Transverse colon (tissue), 4 donors: ENCODE measurements around the gene TRMT2A. TPM values are rescaled to one million over a fixed set of nuclear protein-coding genes. Genes with fewer than 3 reads are reported as not detected.

Source experiments
- DNase-seq: peaks from one replicate; pipeline ENCODE4 v3.0.0-alpha.2; 2019
- H3K27ac ChIP-seq, 4 donors: fragments of 200-600 bp; sonication (generic); 2 replicates each; pipeline ENCODE4 v1.5.1; 2016 to 2018; ENCODE audit warnings: inconsistent platforms in 4 of 4
- H3K27me3 ChIP-seq: fragments of 200-600 bp; sonication (generic); 2 replicates; pipeline ENCODE4 v1.5.1; 2017; ENCODE audit warnings: inconsistent platforms
- H3K36me3 ChIP-seq, 4 donors: fragments of 200-600 bp; sonication (generic); 2 replicates each; pipeline ENCODE4 v1.5.1; 2017 to 2019; ENCODE audit warnings: inconsistent platforms in 4 of 4
- H3K4me1 ChIP-seq, 4 donors: fragments of 200-600 bp; sonication (generic); 2 replicates each; pipeline ENCODE4 v1.5.1; 2017 to 2020; ENCODE audit warnings: inconsistent platforms in 4 of 4
- H3K4me3 ChIP-seq, 4 donors: fragments of 200-600 bp; sonication (generic); 1 replicate in 1 of 4; 2 replicates in 3 of 4; pipeline versions ENCODE4 v1.5.1 to v1.6.1; 2017 to 2019; ENCODE audit warnings: inconsistent platforms in 4 of 4
- H3K9me3 ChIP-seq, 2 donors: fragments of 200-600 bp; sonication (generic); 2 replicates each; pipeline ENCODE4 v1.5.1; 2017 to 2019; ENCODE audit warnings: inconsistent platforms in 2 of 2
- CTCF ChIP-seq, 5 experiments: fragments of 200-600 bp in 3 of 5; fragments of 450-650 bp in 2 of 5; sonication (generic) in 3 of 5; IDR thresholded peaks; 1 replicate in 2 of 5; 2 replicates in 3 of 5; pipeline ENCODE4 v1.5.1; 2016 to 2017; ENCODE audit warnings: antibody characterized with exemption in 5 of 5, inconsistent platforms in 3 of 5, mild to moderate bottlenecking in 2 of 5, moderate library complexity in 1 of 5
- EP300 ChIP-seq: sonication (generic); formaldehyde crosslinking; IDR thresholded peaks from one replicate; pipeline ENCODE4 v1.6.1; 2017; ENCODE audit warnings: antibody characterized with exemption, low read depth
- POLR2A ChIP-seq: fragments of 450-650 bp; IDR thresholded peaks from one replicate; pipeline ENCODE4 v1.6.1; 2016; ENCODE audit warnings: antibody characterized with exemption, mild to moderate bottlenecking, moderate library complexity
- POLR2AphosphoS5 ChIP-seq, 3 donors: sonication (generic); formaldehyde crosslinking; IDR thresholded peaks; one replicate each; pipeline ENCODE4 v1.6.1; 2016; ENCODE audit warnings: antibody characterized with exemption in 3 of 3
- WGBS, 2 donors: methylation state at CpG; one replicate each; pipeline ENCODE4 v1.1.5; 2018; ENCODE audit warnings: low coverage in 1 of 2; 5-methylcytosine and 5-hydroxymethylcytosine counted together
- in situ Hi-C, 4 donors: fragments of 200-750 bp; cut with MboI; loops; one replicate each; pipeline versions ENCODE4 v1.15.0 to v1.15.1; 2017; ENCODE audit warnings: low sequenced_read_pairs in 3 of 4, low pct_ligation_motif_present in 1 of 4, low pct_unique_long_range_greater_than_20kb in 1 of 4
- intact Hi-C: fragments of 100-400 bp; cut with DNase I; formaldehyde crosslinking; loops from one replicate; pipeline ENCODE4 v1.15.1; 2023; ENCODE audit warnings: low total_unique reads
- total RNA-seq, 4 donors: library from RNA; depleted of rRNA; stranded (reverse); fragments of >200 nt; gene quantifications; one replicate each; pipeline ENCODE4 v1.1.0, GENCODE V29; 2016

The TRMT2A gene
- total RNA-seq, 4 donors from 2014 or later: 38.6 to 77.4 (median 46.5) TPM

DNA sequence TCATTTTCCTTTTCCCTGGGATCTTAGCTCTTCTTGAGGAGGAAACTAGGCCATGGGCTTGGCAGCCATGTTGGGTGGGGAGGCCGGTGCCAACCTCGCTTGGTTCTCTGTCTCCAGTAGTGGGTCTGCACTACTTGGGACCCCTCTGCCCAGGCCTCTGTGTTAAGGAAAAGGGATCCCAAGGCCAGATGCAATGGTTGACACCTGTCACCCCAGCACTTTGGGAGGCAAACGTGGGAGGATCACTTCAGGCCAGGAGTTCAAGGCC is 12.7 kb upstream of the TRMT2A start:
- TF ChIP-seq EP300 (no peak), CTCF (IDR thresholded peaks at IDR 0.05) (no peak), POLR2AphosphoS5 (IDR thresholded peaks at IDR 0.05) (no peak), POLR2A (no peak)
- H3K27ac ChIP-seq: no peak overlapping the region
- intact Hi-C loops (loop anchor here (10.0 kb wide), 1 partner anchor 155 kb away; no protein-coding TSS in a partner anchor), in situ Hi-C loops (no loop called here)
- H3K27me3 ChIP-seq: no peaks in the 10 kb centered on the region
- peaks cover 0 to 5% (median under 1%) of the 10 kb centered on the region in 4 donors for H3K36me3 ChIP-seq
- no peaks in the 10 kb centered on the region for H3K9me3 ChIP-seq
- H3K4me3 ChIP-seq: no peak overlapping the region
- 73% methylated on average over 3 of the region's 3 CpGs; no CpG with 5 or more reads in 1 of the 2 donors for WGBS, 2 donors
- H3K4me1 ChIP-seq: peaks cover 11 to 26% (median 18%) of the 10 kb centered on the region in 4 donors
- no peak for DNase-seq

DNA sequence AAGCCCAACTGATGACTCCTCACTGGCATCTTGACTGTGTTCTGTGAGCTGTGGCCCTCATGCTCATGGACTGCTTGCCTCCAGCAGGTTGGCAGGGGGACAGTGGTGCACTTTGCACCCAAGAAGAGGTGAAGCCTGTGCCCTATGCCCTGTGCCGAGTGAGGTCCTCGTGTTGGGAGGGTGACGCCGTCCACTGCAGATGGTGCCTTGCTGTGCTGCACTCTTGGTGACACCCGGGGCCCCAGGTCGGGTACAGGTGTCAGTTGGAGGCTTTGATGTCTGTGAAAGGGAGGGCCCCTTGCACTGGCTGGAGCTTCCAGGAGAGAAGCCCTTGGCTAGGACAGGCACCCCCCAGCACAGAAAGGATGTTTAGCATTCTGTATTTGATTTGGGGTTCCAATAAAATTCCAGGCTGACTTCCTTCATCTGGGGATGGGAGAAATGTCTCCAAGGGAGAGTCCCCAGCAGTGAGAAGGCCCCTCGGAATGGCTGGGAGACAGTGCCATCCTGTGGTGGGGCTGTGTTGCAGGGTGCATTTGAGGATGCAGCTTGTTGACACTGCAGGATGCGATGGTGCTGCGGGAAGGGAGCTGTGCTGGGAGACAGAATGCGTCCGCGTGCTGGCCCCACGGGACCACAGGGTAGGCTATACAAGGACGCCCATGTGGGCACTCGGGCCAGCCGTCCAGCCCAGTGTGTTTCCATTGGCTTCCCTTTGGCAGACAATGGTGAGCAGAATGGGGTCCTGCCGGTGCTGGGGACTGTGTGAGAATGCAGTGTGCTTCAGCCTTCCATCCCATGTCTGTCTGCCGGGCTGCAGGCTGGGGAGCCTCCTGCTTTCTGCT is 12.1 kb upstream of the TRMT2A start:
- TF ChIP-seq POLR2AphosphoS5 (IDR thresholded peaks at IDR 0.05) (no peak), POLR2A (no peak), CTCF (IDR thresholded peaks at IDR 0.05) (peak in 3 of 5 experiments; percentile 13 to 30 (median 19))
- Histone ChIP-seq H3K9me3 (no peaks in the 10 kb centered on the region), H3K27me3 (no peaks in the 10 kb centered on the region), H3K4me1 (peaks cover 11 to 21% (median 17%) of the 10 kb centered on the region in 4 donors), H3K36me3 (peaks cover 0 to 5% (median 2%) of the 10 kb centered on the region in 4 donors), H3K4me3 (no peak overlapping the region), H3K27ac (no peak overlapping the region)
- intact Hi-C loops (loop anchor here (10.0 kb wide), 1 partner anchor 154 kb away; no protein-coding TSS in a partner anchor), in situ Hi-C loops (no loop called here)
- WGBS, 2 donors: 0 to 35% methylated on average over 1 to 16 of the region's 18 CpGs
- peak; percentile 38 for DNase-seq

- 58% methylated on average over 2 of the region's 2 CpGs; no CpG with 5 or more reads in 1 of the 2 donors for WGBS, 2 donors
- no peak overlapping the region for H3K27ac ChIP-seq
- intact Hi-C loops: loop anchor here (10.0 kb wide), 1 partner anchor 154 kb away; no protein-coding TSS in a partner anchor
These were observed 11.5 kb upstream of the TRMT2A start for GRCh38 chr22:20128619-20128901.

More at GRCh38 chr22:20128619-20128901, 11.5 kb upstream of the TRMT2A start:
- no peak overlapping the region for H3K4me3 ChIP-seq
- DNase-seq: no peak
- H3K36me3 ChIP-seq: peaks cover 0 to 9% (median 2%) of the 10 kb centered on the region in 4 donors
- peaks cover 9 to 19% (median 13%) of the 10 kb centered on the region in 4 donors for H3K4me1 ChIP-seq
- no peaks in the 10 kb centered on the region for H3K27me3 ChIP-seq
- in situ Hi-C loops: no loop called here
- no peaks in the 10 kb centered on the region for H3K9me3 ChIP-seq
- TF ChIP-seq POLR2A (no peak), EP300 (no peak), POLR2AphosphoS5 (IDR thresholded peaks at IDR 0.05) (no peak), CTCF (IDR thresholded peaks at IDR 0.05) (no peak)
